HL-60 (cell line): ENCODE data around the gene SP7.

Source experiments
- CTCF ChIP-seq: IDR thresholded peaks from one replicate; pipeline ENCODE4 v1.5.1; 2011; ENCODE audit warnings: low read length, control low read depth, inconsistent platforms; ENCODE audit not compliant: insufficient read depth
- REST ChIP-seq: IDR thresholded peaks from 2 replicates; pipeline ENCODE4 v1.6.1; 2012; ENCODE audit warnings: low read depth; ENCODE audit not compliant: insufficient replicate concordance

GRCh38 chr12:53300187-53300586 is 36.0 kb downstream of the SP7 start:
- TF ChIP-seq CTCF, result no peak
- no peak for TF ChIP-seq REST
